H9 (cell line): ENCODE results near the gene CHST2. TPM values are rescaled to one million over a fixed set of nuclear protein-coding genes. Genes with fewer than 3 reads are reported as not detected.

Experiments
- DNase-seq: peaks from one replicate; pipeline ENCODE4 v3.0.0-alpha.2; 2017
- H2AFZ ChIP-seq: one replicate; pipeline ENCODE4 v1.6.1; 2013; ENCODE audit warnings: mild to moderate bottlenecking, low read length, control low read depth, moderate library complexity
- H2AK5ac ChIP-seq: 2 replicates; pipeline ENCODE4 v1.6.1; 2013; ENCODE audit warnings: low read length, control low read depth, mixed read lengths; ENCODE audit not compliant: insufficient read length
- H2BK120ac ChIP-seq: one replicate; pipeline ENCODE4 v1.6.1; 2013; ENCODE audit warnings: low read depth, mild to moderate bottlenecking, low read length, control low read depth, inconsistent platforms; ENCODE audit not compliant: poor library complexity, severe bottlenecking
- H2BK12ac ChIP-seq: 2 replicates; pipeline ENCODE4 v1.6.1; 2013; ENCODE audit warnings: low read length, control low read depth, mixed read lengths, low read depth; ENCODE audit not compliant: insufficient read length
- H2BK15ac ChIP-seq: 2 replicates; pipeline ENCODE4 v1.6.1; 2013; ENCODE audit warnings: low read depth, low read length, control low read depth
- H2BK20ac ChIP-seq: one replicate; pipeline ENCODE4 v1.6.1; 2013; ENCODE audit warnings: low read depth, mild to moderate bottlenecking, low read length, control low read depth, inconsistent platforms; ENCODE audit not compliant: poor library complexity, severe bottlenecking
- H2BK5ac ChIP-seq: 2 replicates; pipeline ENCODE4 v1.6.1; 2013; ENCODE audit warnings: low read length, control low read depth, mixed read lengths; ENCODE audit not compliant: insufficient read length
- H3K14ac ChIP-seq: 2 replicates; pipeline ENCODE4 v1.6.1; 2013; ENCODE audit warnings: low read length, control low read depth; ENCODE audit not compliant: insufficient read depth
- H3K18ac ChIP-seq: 2 replicates; pipeline ENCODE4 v1.6.1; 2013; ENCODE audit warnings: low read depth, mild to moderate bottlenecking, mixed read lengths, low read length, control low read depth; ENCODE audit not compliant: insufficient read length
- H3K23ac ChIP-seq: 2 replicates; pipeline ENCODE4 v1.6.1; 2013; ENCODE audit warnings: low read length, control low read depth, mixed read lengths, low read depth; ENCODE audit not compliant: insufficient read length
- H3K23me2 ChIP-seq: 2 replicates; pipeline ENCODE4 v1.6.1; 2013; ENCODE audit warnings: low read depth, mild to moderate bottlenecking, mixed read lengths, low read length, control low read depth; ENCODE audit not compliant: insufficient read length, poor library complexity, severe bottlenecking
- H3K27ac ChIP-seq: 2 replicates; pipeline ENCODE4 v1.5.1; 2013; ENCODE audit warnings: low read length, control low read depth, mixed read lengths, low read depth; ENCODE audit not compliant: insufficient read length
- H3K27me3 ChIP-seq: 2 replicates; pipeline ENCODE4 v1.6.1; 2013; ENCODE audit warnings: low read length, control low read depth, inconsistent platforms; ENCODE audit not compliant: insufficient read depth
- H3K4ac ChIP-seq: 2 replicates; pipeline ENCODE4 v1.6.1; 2013; ENCODE audit warnings: low read depth, mild to moderate bottlenecking, control low read depth, inconsistent platforms, low read length, moderate library complexity
- H3K4me1 ChIP-seq: 2 replicates; pipeline ENCODE4 v1.6.1; 2013; ENCODE audit warnings: low read length, control low read depth, inconsistent platforms; ENCODE audit not compliant: insufficient read depth
- H3K4me2 ChIP-seq: 2 replicates; pipeline ENCODE4 v1.6.1; 2013; ENCODE audit warnings: low read length, control low read depth, mixed read lengths; ENCODE audit not compliant: insufficient read length, insufficient read depth
- H3K56ac ChIP-seq: 2 replicates; pipeline ENCODE4 v1.6.1; 2013; ENCODE audit warnings: low read depth, mild to moderate bottlenecking, mixed read lengths, low read length, control low read depth; ENCODE audit not compliant: insufficient read length
- H3K79me1 ChIP-seq: 2 replicates; pipeline ENCODE4 v1.6.1; 2013; ENCODE audit warnings: low read depth, mild to moderate bottlenecking, moderate library complexity, low read length, control low read depth, inconsistent platforms; ENCODE audit not compliant: insufficient read depth, poor library complexity, severe bottlenecking
- H3K79me2 ChIP-seq: 2 replicates; pipeline ENCODE4 v1.6.1; 2013; ENCODE audit warnings: low read length, control low read depth, inconsistent platforms; ENCODE audit not compliant: insufficient read depth
- H3K9ac ChIP-seq: 2 replicates; pipeline ENCODE4 v1.6.1; 2013; ENCODE audit warnings: low read length, control low read depth, mixed read lengths; ENCODE audit not compliant: insufficient read length; ENCODE audit errors: extremely low read depth
- H3K9me3 ChIP-seq: one replicate; pipeline ENCODE4 v1.6.1; 2013; ENCODE audit warnings: low read depth, low read length, inconsistent platforms; ENCODE audit not compliant: control insufficient read depth
- H3T11ph ChIP-seq: one replicate; pipeline ENCODE4 v1.6.1; 2013; ENCODE audit warnings: mild to moderate bottlenecking, low read length, control low read depth, inconsistent platforms
- H4K20me1 ChIP-seq: one replicate; pipeline ENCODE4 v1.6.1; 2013; ENCODE audit not compliant: control insufficient read depth, insufficient read length, insufficient read depth
- H4K5ac ChIP-seq: 2 replicates; pipeline ENCODE4 v1.6.1; 2013; ENCODE audit warnings: low read depth, mild to moderate bottlenecking, mixed read lengths, low read length, control low read depth; ENCODE audit not compliant: insufficient read length
- H4K8ac ChIP-seq: replicated peaks from 2 replicates; pipeline ENCODE4 v1.6.1; 2013; ENCODE audit warnings: low read length, control low read depth, mixed read lengths, low read depth; ENCODE audit not compliant: insufficient read length
- H4K91ac ChIP-seq: 2 replicates; pipeline ENCODE4 v1.6.1; 2013; ENCODE audit warnings: low read depth, mild to moderate bottlenecking, moderate library complexity, mixed read lengths, low read length, control low read depth; ENCODE audit not compliant: insufficient read length
- H3K27ac Mint-ChIP-seq, 3 experiments: 2 replicates in 2 of 3; 3 replicates in 1 of 3; pipeline ENCODE4 v1.8.0; 2020 to 2021; ENCODE audit warnings: mixed read lengths in 3 of 3, mild to moderate bottlenecking in 1 of 3, moderate library complexity in 1 of 3
- H3K27me3 Mint-ChIP-seq: 2 replicates; pipeline ENCODE4 v1.8.0; 2021; ENCODE audit warnings: low read depth, mild to moderate bottlenecking, moderate library complexity, mixed read lengths
- H3K36me3 Mint-ChIP-seq, 3 experiments: 2 replicates in 2 of 3; 3 replicates in 1 of 3; pipeline ENCODE4 v1.8.0; 2020 to 2021; ENCODE audit warnings: low read depth in 3 of 3, mixed read lengths in 3 of 3; ENCODE audit not compliant: insufficient read depth in 1 of 3
- H3K4me1 Mint-ChIP-seq, 2 experiments: 2 replicates each; pipeline ENCODE4 v1.8.0; 2020; ENCODE audit warnings: mixed read lengths in 2 of 2
- H3K4me3 Mint-ChIP-seq, 2 experiments: 2 replicates in 1 of 2; 3 replicates in 1 of 2; pipeline ENCODE4 v1.8.0; 2020 to 2021; ENCODE audit warnings: mild to moderate bottlenecking in 2 of 2, mixed read lengths in 2 of 2, moderate library complexity in 1 of 2
- H3K9me3 Mint-ChIP-seq, 2 experiments: 2 replicates in 1 of 2; 3 replicates in 1 of 2; pipeline ENCODE4 v1.8.0; 2020; ENCODE audit warnings: mild to moderate bottlenecking in 2 of 2, mixed read lengths in 2 of 2, moderate library complexity in 1 of 2
- CTCF ChIP-seq: fragments of 200-600 bp; sonication (generic); conservative IDR thresholded peaks from 3 replicates; pipeline ENCODE4 v1.8.0; 2021; ENCODE audit warnings: antibody characterized with exemption, mild to moderate bottlenecking
- WGBS: extraction: QIAGEN DNeasy Blood & Tissue Kit; methylation state at CpG from one replicate; pipeline ENCODE4 v1.1.7; 2013; ENCODE audit warnings: missing lambda C conversion rate, low lambda C conversion rate, mixed read lengths; ENCODE audit not compliant: insufficient read length; ENCODE audit errors: extremely low coverage; 5-methylcytosine and 5-hydroxymethylcytosine counted together
- total RNA-seq: library from RNA; stranded (reverse); gene quantifications from 2 replicates; pipeline ENCODE4 v1.2.1, GENCODE V29; 2021

Gene CHST2
- total RNA-seq, 1 experiment from 2014 or later: 5.8 TPM

DNA sequence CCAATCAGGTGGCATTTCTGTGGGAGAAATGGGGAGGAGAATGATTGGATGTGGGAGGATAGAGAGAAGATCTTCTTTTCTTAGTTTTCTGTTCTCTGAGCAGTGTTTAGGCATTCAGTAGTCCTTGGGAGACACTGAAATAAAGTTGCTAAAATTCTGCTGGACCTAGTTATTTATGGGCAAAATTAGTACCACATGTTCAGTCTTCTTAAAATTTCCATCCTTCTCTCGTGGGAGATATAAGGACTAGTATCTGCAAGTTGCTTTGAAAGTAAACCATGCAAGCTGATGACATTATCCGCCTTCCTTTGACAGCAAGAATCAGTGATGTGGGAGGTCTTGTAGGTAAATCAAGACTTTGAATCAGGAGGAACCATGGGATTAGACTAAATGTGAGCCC, 19.9 kb upstream of the CHST2 start:
- Histone ChIP-seq H2BK120ac (no peak overlapping the region), H4K5ac (no peak overlapping the region), H3K9ac (no peak overlapping the region), H3T11ph (no peak overlapping the region), H3K56ac (no peak overlapping the region), H3K4me2 (no peak overlapping the region), H3K27ac (no peak overlapping the region), H4K8ac (no peak overlapping the region), H4K91ac (no peak overlapping the region), H2BK20ac (no peak overlapping the region), H3K23me2 (no peaks in the 10 kb centered on the region), H3K14ac (no peak overlapping the region), H3K9me3 (peaks cover under 1% of the 10 kb centered on the region), H3K79me1 (no peaks in the 10 kb centered on the region), H3K23ac (no peak overlapping the region), H3K27me3 (no peaks in the 10 kb centered on the region), H3K18ac (no peak overlapping the region), H2BK5ac (no peak overlapping the region), H4K20me1 (no peaks in the 10 kb centered on the region), H3K4me1 (no peaks in the 10 kb centered on the region), H3K79me2 (no peaks in the 10 kb centered on the region), H2BK15ac (no peak overlapping the region), H3K4ac (no peak overlapping the region), H2AFZ (no peak overlapping the region), H2AK5ac (no peak overlapping the region), H2BK12ac (no peak overlapping the region)
- DNase-seq: no peak
- H3K36me3 Mint-ChIP-seq: peaks cover 5 to 19% (median 10%) of the 10 kb centered on the region in 3 experiments
- no peak overlapping the region for H3K4me3 Mint-ChIP-seq
- H3K9me3 Mint-ChIP-seq: peaks cover 13 to 24% of the 10 kb centered on the region in 2 experiments
- no CpG with 5 or more reads among the region's 2 CpGs for WGBS
- no peaks in the 10 kb centered on the region for H3K27me3 Mint-ChIP-seq
- no peak overlapping the region for H3K27ac Mint-ChIP-seq
- no peak for TF ChIP-seq CTCF
- peaks cover 0 to 7% of the 10 kb centered on the region in 2 experiments; a peak in 2 of 4 replicates for H3K4me1 Mint-ChIP-seq
